Uterine smooth muscle cell (primary cell): ENCODE measurements around the gene LGALS13. TPM values are rescaled to one million over a fixed set of nuclear protein-coding genes. Genes with fewer than 3 reads are reported as not detected.

ENCODE experiments used
- total RNA-seq: library from RNA; depleted of rRNA; stranded (reverse); fragments of >200 nt; gene quantifications from 2 replicates; pipeline ENCODE4 v1.2.3, GENCODE V29; 2014

Gene LGALS13, protein sequence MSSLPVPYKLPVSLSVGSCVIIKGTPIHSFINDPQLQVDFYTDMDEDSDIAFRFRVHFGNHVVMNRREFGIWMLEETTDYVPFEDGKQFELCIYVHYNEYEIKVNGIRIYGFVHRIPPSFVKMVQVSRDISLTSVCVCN
- not detected in 2 replicates for total RNA-seq

DNA sequence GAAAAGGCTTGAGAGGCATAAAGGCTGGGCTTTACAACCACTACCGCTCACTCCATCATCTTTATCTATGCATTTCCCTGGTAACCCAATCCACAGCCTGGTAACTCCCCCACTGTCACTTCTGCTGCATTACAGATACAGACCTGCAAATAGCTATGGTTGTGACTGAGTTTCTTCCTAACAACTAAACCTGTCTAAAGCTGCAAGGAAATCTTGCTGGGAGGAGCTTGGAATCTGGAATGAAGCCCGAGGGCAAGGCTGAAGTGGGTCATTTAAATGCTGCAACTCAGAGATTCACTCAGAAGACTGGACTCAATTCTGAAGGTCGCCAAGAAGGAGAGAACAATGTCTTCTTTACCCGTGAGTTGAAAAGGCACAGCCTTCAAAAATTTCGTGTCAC lies at the start of gene LGALS13:
TSS of gene LGALS13 (plus strand) at position 301 of the 400 bp plus-strand sequence. CDS start at position 346, 45 bp downstream.

DNA sequence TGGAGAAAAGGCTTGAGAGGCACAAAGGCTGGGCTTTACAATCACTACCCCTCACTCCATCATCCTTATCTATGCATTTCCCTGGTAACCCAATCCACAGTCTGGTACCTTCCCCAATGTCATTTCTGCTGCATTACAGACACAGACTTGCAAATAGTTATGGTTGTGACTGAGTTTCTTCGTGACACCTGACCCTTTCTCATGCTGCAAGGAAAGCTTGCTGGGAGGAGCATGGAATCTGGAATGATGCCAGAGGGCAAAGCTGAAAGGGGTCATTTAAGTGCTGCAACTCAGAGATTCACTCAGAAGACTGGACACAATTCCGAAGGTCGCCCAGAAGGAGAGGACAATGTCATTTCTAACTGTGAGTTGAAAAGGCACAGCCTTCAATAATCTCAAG lies 53.3 kb downstream of the LGALS13 start, which contains the start of gene LGALS16:
TSS of gene LGALS16 (plus strand) at position 301 of the 400 bp plus-strand sequence. CDS start at position 350, 49 bp downstream.

Other genes starting within 250 kb of the LGALS13 start
- gene PAF1, start 211.4 kb upstream of the LGALS13 start, total RNA-seq, result 38.4 and 55.6 TPM in 2 replicates
- gene MED29, start 211.1 kb upstream of the LGALS13 start, total RNA-seq, result 15.2 and 20.6 TPM in 2 replicates
- gene ZFP36, start 195.7 kb upstream of the LGALS13 start, total RNA-seq, result 1.8 and 3.0 TPM in 2 replicates
- 9.0 and 16.4 TPM in 2 replicates for gene PLEKHG2, start 189.9 kb upstream of the LGALS13 start, total RNA-seq
- gene RPS16, start 166.6 kb upstream of the LGALS13 start, total RNA-seq, result 111 and 167 TPM in 2 replicates
- gene SUPT5H, start 156.9 kb upstream of the LGALS13 start, total RNA-seq, result 63.1 and 67.6 TPM in 2 replicates
- 57.5 and 84.0 TPM in 2 replicates for gene TIMM50, start 121.7 kb upstream of the LGALS13 start, total RNA-seq
- gene DLL3, start 103.6 kb upstream of the LGALS13 start, total RNA-seq, result 0.12 and 0.55 TPM in 2 replicates
- gene SELENOV, start 87.4 kb upstream of the LGALS13 start, total RNA-seq, result not detected in 2 replicates
- gene EID2B, start 69.7 kb upstream of the LGALS13 start, total RNA-seq, result 4.5 and 7.5 TPM in 2 replicates
- gene EID2, start 62.4 kb upstream of the LGALS13 start, total RNA-seq, result 10.2 and 16.3 TPM in 2 replicates
- gene LGALS16, start 53.4 kb downstream of the LGALS13 start, total RNA-seq, result not detected in 2 replicates
- gene LGALS14, start 102.0 kb downstream of the LGALS13 start, total RNA-seq, result not detected in 2 replicates
- not detected in 2 replicates for gene CLC, start 135.5 kb downstream of the LGALS13 start, total RNA-seq
- gene LEUTX, start 176.3 kb downstream of the LGALS13 start, total RNA-seq, result not detected in 2 replicates
- 6.6 and 11.1 TPM in 2 replicates for gene DYRK1B, start 231.6 kb downstream of the LGALS13 start, total RNA-seq
- 284 and 485 TPM in 2 replicates for gene FBL, start 243.9 kb downstream of the LGALS13 start, total RNA-seq